ENCODE results near the gene LINS1.

Gene LINS1

DNA sequence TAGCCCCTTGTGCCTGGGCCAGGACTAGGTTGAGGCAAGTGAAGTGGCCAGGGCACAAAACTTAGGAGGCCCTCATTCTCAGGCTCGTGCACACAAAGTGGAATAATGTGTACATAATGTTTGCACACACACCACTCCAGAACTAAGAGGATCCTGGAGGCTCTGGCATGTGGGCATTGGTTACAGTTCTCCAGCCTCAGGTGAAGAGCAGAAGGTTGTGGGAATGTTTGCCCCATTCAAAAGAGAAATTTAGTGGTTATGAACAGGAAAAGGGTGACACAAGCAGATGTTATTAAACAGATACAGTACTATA is 31.7 kb upstream of the LINS1 start:
- Histone ChIP-seq H3K27ac (ENCODE audit: low read depth, low read length) (no peak overlapping the region), H3K9me3 (ENCODE audit: control insufficient read depth in 1 of 2, low read length in 2 of 2) (no peaks in the 10 kb centered on the region), H3K27me3 (ENCODE audit: control insufficient read depth in 1 of 2, insufficient read depth in 2 of 2, low read length in 2 of 2) (no peaks in the 10 kb centered on the region), H3K9ac (ENCODE audit: low read depth in 1 of 2, low read length in 2 of 2) (no peak overlapping the region), H3K4me3 (ENCODE audit: low read depth in 1 of 2, low read length in 2 of 2) (no peak overlapping the region), H3K4me1 (ENCODE audit: control insufficient read depth in 1 of 2, insufficient read depth in 2 of 2, low read length in 2 of 2) (peaks cover 9 to 25% of the 10 kb centered on the region in 2 donors), H3K36me3 (ENCODE audit: control insufficient read depth in 1 of 2, insufficient read depth in 2 of 2, low read length in 2 of 2) (peaks cover 9 to 33% of the 10 kb centered on the region in 2 donors)

DNA sequence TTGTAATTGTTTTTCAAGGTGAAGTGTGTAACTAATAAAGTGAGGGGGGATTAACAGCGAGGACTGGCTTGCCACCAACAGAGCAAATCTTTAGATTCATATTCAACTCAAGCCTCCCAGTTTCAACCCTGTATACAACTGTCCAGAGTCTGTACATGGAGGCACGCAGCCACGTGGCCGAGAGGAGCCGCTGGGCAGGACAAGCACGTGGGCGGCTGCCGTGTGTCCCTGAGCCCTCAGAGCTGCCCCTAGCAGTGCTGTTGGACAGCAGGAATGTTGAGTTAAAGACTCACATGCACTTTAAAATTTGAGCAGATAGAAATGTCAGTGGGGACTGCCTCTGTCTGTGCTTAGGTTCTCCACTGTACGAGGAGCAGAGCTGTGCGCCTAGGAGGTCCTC is 29.8 kb upstream of the LINS1 start:
- peaks cover 9 to 33% of the 10 kb centered on the region in 2 donors for H3K36me3 ChIP-seq (ENCODE audit: control insufficient read depth in 1 of 2, insufficient read depth in 2 of 2, low read length in 2 of 2)
- H3K4me1 ChIP-seq (ENCODE audit: control insufficient read depth in 1 of 2, insufficient read depth in 2 of 2, low read length in 2 of 2): peaks cover 9 to 25% of the 10 kb centered on the region in 2 donors

DNA sequence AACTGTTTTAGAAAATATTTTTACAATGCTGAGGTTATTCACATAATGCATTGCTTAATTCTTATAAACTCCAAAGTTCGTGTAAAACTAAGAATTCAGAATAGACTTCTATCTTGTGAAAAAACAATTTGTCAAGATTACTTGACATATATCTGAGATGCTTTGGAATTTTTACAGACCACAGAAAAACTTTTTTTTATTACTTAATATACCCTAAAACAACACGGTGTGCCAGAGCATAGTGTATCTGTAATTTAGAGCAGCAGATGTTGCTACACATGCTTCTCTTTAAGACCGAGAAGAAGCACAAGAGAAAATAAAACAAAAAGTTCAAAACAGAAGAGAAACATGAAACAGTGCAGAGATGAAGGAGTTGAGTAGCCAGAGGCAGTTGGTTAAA is 26.8 kb upstream of the LINS1 start:
- no peaks in the 10 kb centered on the region for H3K27me3 ChIP-seq (ENCODE audit: control insufficient read depth in 1 of 2, insufficient read depth in 2 of 2, low read length in 2 of 2)
- no peak overlapping the region for H3K27ac ChIP-seq (ENCODE audit: low read depth, low read length)
- peaks cover 9 to 33% of the 10 kb centered on the region in 2 donors for H3K36me3 ChIP-seq (ENCODE audit: control insufficient read depth in 1 of 2, insufficient read depth in 2 of 2, low read length in 2 of 2)
- no peaks in the 10 kb centered on the region for H3K9me3 ChIP-seq (ENCODE audit: control insufficient read depth in 1 of 2, low read length in 2 of 2)
- peaks cover 0 to 3% of the 10 kb centered on the region in 2 donors for H3K4me1 ChIP-seq (ENCODE audit: control insufficient read depth in 1 of 2, insufficient read depth in 2 of 2, low read length in 2 of 2)
- H3K4me3 ChIP-seq (ENCODE audit: low read depth in 1 of 2, low read length in 2 of 2): no peak overlapping the region
- H3K9ac ChIP-seq (ENCODE audit: low read depth in 1 of 2, low read length in 2 of 2): no peak overlapping the region

More for the DNA sequence above, 29.8 kb upstream of the LINS1 start:
- Histone ChIP-seq H3K27me3 (ENCODE audit: control insufficient read depth in 1 of 2, insufficient read depth in 2 of 2, low read length in 2 of 2) (no peaks in the 10 kb centered on the region), H3K9me3 (ENCODE audit: control insufficient read depth in 1 of 2, low read length in 2 of 2) (no peaks in the 10 kb centered on the region), H3K9ac (ENCODE audit: low read depth in 1 of 2, low read length in 2 of 2) (no peak overlapping the region), H3K27ac (ENCODE audit: low read depth, low read length) (no peak overlapping the region), H3K4me3 (ENCODE audit: low read depth in 1 of 2, low read length in 2 of 2) (no peak overlapping the region)

DNA sequence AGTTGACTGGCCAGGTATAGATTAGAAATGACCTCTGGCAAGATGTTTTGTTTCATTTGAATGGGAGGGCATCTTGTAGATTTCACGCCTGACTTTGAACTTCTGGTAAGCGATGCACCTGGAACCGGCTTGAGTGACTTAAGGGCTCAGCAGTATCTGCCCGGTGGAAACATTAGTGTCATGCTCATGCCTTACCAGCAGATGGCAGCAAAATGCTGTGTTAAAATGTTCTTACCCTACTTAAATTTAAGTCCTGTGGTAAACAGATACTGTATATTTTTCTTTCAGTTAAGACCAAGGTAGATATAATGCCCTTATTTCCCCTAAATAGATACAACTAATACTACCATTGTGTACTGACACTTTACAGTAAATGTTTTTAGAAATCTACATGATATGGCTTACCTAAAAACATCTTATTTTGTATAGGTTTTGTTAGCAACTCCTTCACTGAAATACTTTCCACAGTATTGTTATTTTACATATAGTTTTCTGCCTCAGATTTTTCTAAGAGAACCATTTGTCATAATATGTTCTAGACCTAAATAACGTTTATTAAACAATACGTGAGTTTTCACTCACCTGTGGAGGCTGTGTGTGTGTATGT is 25.9 kb upstream of the LINS1 start:
- no peaks in the 10 kb centered on the region for H3K9me3 ChIP-seq (ENCODE audit: control insufficient read depth in 1 of 2, low read length in 2 of 2)
- no peak overlapping the region for H3K27ac ChIP-seq (ENCODE audit: low read depth, low read length)
- no peaks in the 10 kb centered on the region for H3K27me3 ChIP-seq (ENCODE audit: control insufficient read depth in 1 of 2, insufficient read depth in 2 of 2, low read length in 2 of 2)
- no peak overlapping the region for H3K9ac ChIP-seq (ENCODE audit: low read depth in 1 of 2, low read length in 2 of 2)
- no peaks in the 10 kb centered on the region for H3K4me1 ChIP-seq (ENCODE audit: control insufficient read depth in 1 of 2, insufficient read depth in 2 of 2, low read length in 2 of 2)
- no peak overlapping the region for H3K4me3 ChIP-seq (ENCODE audit: low read depth in 1 of 2, low read length in 2 of 2)
- peaks cover 9 to 33% of the 10 kb centered on the region in 2 donors for H3K36me3 ChIP-seq (ENCODE audit: control insufficient read depth in 1 of 2, insufficient read depth in 2 of 2, low read length in 2 of 2)

DNA sequence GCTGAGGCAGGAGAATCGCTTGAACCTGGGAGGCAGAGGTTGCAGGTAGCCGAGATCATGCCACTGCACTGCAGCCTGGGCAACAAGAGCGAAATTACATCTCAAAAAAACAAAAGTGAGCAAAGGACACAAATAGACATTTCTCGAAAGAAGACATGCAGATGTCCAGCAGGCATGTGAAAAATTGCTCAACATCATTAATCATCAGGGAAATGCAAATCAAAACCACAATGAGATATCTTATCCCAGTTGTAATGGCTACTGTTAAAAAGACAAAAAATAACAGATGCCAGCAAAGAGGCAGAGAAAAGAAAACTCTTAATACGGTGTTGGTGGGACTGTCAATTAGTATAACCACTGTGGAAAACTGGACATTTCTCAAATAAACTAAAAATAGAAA is 21.3 kb upstream of the LINS1 start:
- Histone ChIP-seq H3K9ac (ENCODE audit: low read depth in 1 of 2, low read length in 2 of 2) (no peak overlapping the region), H3K27ac (ENCODE audit: low read depth, low read length) (no peak overlapping the region), H3K27me3 (ENCODE audit: control insufficient read depth in 1 of 2, insufficient read depth in 2 of 2, low read length in 2 of 2) (no peaks in the 10 kb centered on the region), H3K4me1 (ENCODE audit: control insufficient read depth in 1 of 2, insufficient read depth in 2 of 2, low read length in 2 of 2) (no peaks in the 10 kb centered on the region), H3K9me3 (ENCODE audit: control insufficient read depth in 1 of 2, low read length in 2 of 2) (no peaks in the 10 kb centered on the region), H3K4me3 (ENCODE audit: low read depth in 1 of 2, low read length in 2 of 2) (no peak overlapping the region), H3K36me3 (ENCODE audit: control insufficient read depth in 1 of 2, insufficient read depth in 2 of 2, low read length in 2 of 2) (peaks cover 0 to 20% of the 10 kb centered on the region in 2 donors)

DNA sequence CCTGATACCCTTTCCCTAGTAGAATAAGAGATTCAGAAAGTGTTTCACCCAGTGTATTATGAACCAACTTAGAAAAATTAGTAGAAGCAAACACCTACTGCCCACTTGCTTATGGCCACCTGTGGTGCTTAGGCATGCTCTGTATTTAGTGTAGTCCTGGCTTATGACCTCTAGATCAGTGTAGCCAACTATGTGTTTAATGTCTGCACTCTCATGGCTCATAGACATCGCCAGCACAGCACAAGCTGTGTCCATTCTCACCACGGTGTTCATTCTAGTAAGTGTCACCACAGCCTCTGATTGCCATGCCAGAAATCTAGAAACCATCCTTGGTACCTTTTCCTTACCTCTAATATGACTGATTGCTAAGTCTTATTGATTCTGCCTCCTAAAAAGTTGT is 14.7 kb upstream of the LINS1 start:
- H3K4me1 ChIP-seq (ENCODE audit: control insufficient read depth in 1 of 2, insufficient read depth in 2 of 2, low read length in 2 of 2): no peaks in the 10 kb centered on the region
- H3K27me3 ChIP-seq (ENCODE audit: control insufficient read depth in 1 of 2, insufficient read depth in 2 of 2, low read length in 2 of 2): no peaks in the 10 kb centered on the region
- H3K4me3 ChIP-seq (ENCODE audit: low read depth in 1 of 2, low read length in 2 of 2): no peak overlapping the region
- H3K27ac ChIP-seq (ENCODE audit: low read depth, low read length): no peak overlapping the region
- no peaks in the 10 kb centered on the region for H3K9me3 ChIP-seq (ENCODE audit: control insufficient read depth in 1 of 2, low read length in 2 of 2)
- no peak overlapping the region for H3K9ac ChIP-seq (ENCODE audit: low read depth in 1 of 2, low read length in 2 of 2)
- H3K36me3 ChIP-seq (ENCODE audit: control insufficient read depth in 1 of 2, insufficient read depth in 2 of 2, low read length in 2 of 2): peaks cover 17 to 56% of the 10 kb centered on the region in 2 donors

DNA sequence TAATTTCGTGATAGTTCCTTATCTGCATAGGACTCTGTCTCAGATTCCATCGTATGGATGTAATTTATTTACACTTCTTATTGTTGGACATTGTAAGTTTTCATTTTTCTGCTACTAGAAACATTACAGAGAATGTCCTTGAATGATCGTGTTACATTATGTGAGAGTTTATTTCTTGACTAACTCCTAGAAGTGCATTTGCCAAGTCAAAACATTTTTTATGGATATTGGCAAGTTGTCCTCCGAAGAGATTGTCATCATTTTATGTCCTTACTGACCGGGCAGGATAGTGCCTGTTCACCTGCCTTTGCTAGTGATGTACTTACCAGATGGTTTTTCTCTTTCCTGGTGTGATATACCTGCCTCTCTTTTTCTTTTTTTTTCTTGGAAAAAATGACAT is 13.8 kb upstream of the LINS1 start:
- no peaks in the 10 kb centered on the region for H3K9me3 ChIP-seq (ENCODE audit: control insufficient read depth in 1 of 2, low read length in 2 of 2)
- no peak overlapping the region for H3K27ac ChIP-seq (ENCODE audit: low read depth, low read length)
- no peaks in the 10 kb centered on the region for H3K27me3 ChIP-seq (ENCODE audit: control insufficient read depth in 1 of 2, insufficient read depth in 2 of 2, low read length in 2 of 2)
- H3K4me3 ChIP-seq (ENCODE audit: low read depth in 1 of 2, low read length in 2 of 2): no peak overlapping the region
- no peaks in the 10 kb centered on the region for H3K4me1 ChIP-seq (ENCODE audit: control insufficient read depth in 1 of 2, insufficient read depth in 2 of 2, low read length in 2 of 2)
- H3K9ac ChIP-seq (ENCODE audit: low read depth in 1 of 2, low read length in 2 of 2): no peak overlapping the region
- peaks cover 17 to 60% of the 10 kb centered on the region in 2 donors for H3K36me3 ChIP-seq (ENCODE audit: control insufficient read depth in 1 of 2, insufficient read depth in 2 of 2, low read length in 2 of 2)

DNA sequence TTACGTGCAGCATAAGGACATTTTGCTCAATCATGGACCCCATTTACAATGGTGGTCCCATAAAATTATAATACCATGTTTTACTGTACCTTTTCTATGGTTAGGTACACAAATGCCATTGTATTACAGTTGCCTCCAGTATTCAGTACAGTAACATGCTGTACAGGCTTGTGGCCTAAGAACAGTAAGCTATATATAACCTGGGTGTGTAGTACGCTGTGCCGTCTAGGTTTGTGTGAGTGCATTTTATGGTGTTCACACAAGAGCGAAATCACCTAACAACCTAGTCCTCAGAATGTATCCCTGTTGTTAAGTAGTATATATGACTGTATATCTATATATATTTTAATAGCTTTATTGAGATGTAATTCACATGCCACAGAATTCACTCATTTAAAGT is 12.9 kb upstream of the LINS1 start:
- peaks cover 17 to 60% of the 10 kb centered on the region in 2 donors for H3K36me3 ChIP-seq (ENCODE audit: control insufficient read depth in 1 of 2, insufficient read depth in 2 of 2, low read length in 2 of 2)
- H3K27ac ChIP-seq (ENCODE audit: low read depth, low read length): no peak overlapping the region
- no peak overlapping the region for H3K4me3 ChIP-seq (ENCODE audit: low read depth in 1 of 2, low read length in 2 of 2)
- no peaks in the 10 kb centered on the region for H3K27me3 ChIP-seq (ENCODE audit: control insufficient read depth in 1 of 2, insufficient read depth in 2 of 2, low read length in 2 of 2)
- no peaks in the 10 kb centered on the region for H3K4me1 ChIP-seq (ENCODE audit: control insufficient read depth in 1 of 2, insufficient read depth in 2 of 2, low read length in 2 of 2)
- no peak overlapping the region for H3K9ac ChIP-seq (ENCODE audit: low read depth in 1 of 2, low read length in 2 of 2)
- no peaks in the 10 kb centered on the region for H3K9me3 ChIP-seq (ENCODE audit: control insufficient read depth in 1 of 2, low read length in 2 of 2)

DNA sequence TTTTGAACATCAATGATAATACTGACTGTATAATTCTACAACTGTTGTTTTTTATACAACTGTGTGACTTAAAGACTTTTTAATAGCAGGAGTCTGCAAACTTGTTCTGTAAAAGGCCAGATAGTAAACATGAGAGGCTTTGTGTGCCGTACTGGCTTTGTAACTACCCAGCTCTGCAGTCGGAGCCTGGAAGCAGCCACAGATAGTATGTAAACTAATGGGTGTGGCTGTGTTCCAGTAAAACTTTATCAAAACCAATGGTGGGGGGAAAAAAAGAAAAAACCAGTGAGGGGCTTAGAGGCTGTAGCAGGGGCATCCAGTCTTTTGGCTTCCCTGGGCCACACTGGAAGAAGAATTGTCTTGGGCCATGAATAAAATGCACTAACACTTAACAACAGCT is 12.4 kb upstream of the LINS1 start:
- no peak overlapping the region for H3K27ac ChIP-seq (ENCODE audit: low read depth, low read length)
- H3K27me3 ChIP-seq (ENCODE audit: control insufficient read depth in 1 of 2, insufficient read depth in 2 of 2, low read length in 2 of 2): no peaks in the 10 kb centered on the region
- H3K4me3 ChIP-seq (ENCODE audit: low read depth in 1 of 2, low read length in 2 of 2): no peak overlapping the region
- no peaks in the 10 kb centered on the region for H3K4me1 ChIP-seq (ENCODE audit: control insufficient read depth in 1 of 2, insufficient read depth in 2 of 2, low read length in 2 of 2)
- H3K9ac ChIP-seq (ENCODE audit: low read depth in 1 of 2, low read length in 2 of 2): no peak overlapping the region
- H3K36me3 ChIP-seq (ENCODE audit: control insufficient read depth in 1 of 2, insufficient read depth in 2 of 2, low read length in 2 of 2): peaks cover 22 to 60% of the 10 kb centered on the region in 2 donors
- no peaks in the 10 kb centered on the region for H3K9me3 ChIP-seq (ENCODE audit: control insufficient read depth in 1 of 2, low read length in 2 of 2)

DNA sequence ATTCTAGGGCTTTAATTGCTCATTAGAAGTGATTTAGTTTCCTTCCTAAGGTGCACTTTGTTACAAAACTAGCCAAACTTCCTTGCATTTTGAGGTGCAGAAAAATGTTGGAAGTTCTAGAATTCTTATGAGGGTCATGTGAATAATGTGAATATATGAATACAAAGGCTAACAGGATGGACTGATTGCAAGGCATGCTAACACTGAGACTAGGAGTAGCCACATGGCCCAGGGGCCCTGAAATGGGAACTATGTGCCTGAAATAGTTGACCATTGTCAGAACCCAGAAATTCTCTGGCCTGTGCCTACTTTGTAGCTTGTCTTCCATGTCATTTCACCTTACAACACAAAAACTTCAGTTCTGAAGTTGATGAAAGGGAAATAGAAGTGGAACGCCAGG is 11.2 kb upstream of the LINS1 start:
- Histone ChIP-seq H3K27ac (ENCODE audit: low read depth, low read length) (no peak overlapping the region), H3K9me3 (ENCODE audit: control insufficient read depth in 1 of 2, low read length in 2 of 2) (no peaks in the 10 kb centered on the region), H3K27me3 (ENCODE audit: control insufficient read depth in 1 of 2, insufficient read depth in 2 of 2, low read length in 2 of 2) (no peaks in the 10 kb centered on the region), H3K4me3 (ENCODE audit: low read depth in 1 of 2, low read length in 2 of 2) (no peak overlapping the region), H3K9ac (ENCODE audit: low read depth in 1 of 2, low read length in 2 of 2) (no peak overlapping the region), H3K4me1 (ENCODE audit: control insufficient read depth in 1 of 2, insufficient read depth in 2 of 2, low read length in 2 of 2) (no peaks in the 10 kb centered on the region), H3K36me3 (ENCODE audit: control insufficient read depth in 1 of 2, insufficient read depth in 2 of 2, low read length in 2 of 2) (peaks cover 22 to 62% of the 10 kb centered on the region in 2 donors)

DNA sequence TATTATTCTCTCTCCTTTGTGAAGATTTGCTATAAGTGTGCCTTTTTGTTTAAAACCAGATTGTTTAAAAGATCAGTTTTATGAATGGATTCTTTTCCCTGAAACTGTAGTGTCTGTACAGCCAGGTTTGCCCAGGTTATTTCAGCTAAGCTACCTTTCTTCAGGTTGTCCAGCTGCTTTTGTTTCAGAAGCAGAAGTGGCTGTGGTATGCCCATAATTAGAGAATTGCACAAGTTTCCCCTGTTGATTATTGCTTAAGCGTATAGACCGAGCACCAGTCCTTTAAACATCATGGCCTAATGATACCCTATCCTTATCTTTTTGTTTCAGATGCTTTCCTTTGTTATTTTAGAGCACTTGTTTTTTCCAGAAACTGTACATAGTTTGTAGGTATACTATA is 10.6 kb upstream of the LINS1 start:
- H3K36me3 ChIP-seq (ENCODE audit: control insufficient read depth in 1 of 2, insufficient read depth in 2 of 2, low read length in 2 of 2): peaks cover 22 to 65% of the 10 kb centered on the region in 2 donors
- no peaks in the 10 kb centered on the region for H3K9me3 ChIP-seq (ENCODE audit: control insufficient read depth in 1 of 2, low read length in 2 of 2)
- no peak overlapping the region for H3K4me3 ChIP-seq (ENCODE audit: low read depth in 1 of 2, low read length in 2 of 2)
- H3K27ac ChIP-seq (ENCODE audit: low read depth, low read length): no peak overlapping the region
- H3K4me1 ChIP-seq (ENCODE audit: control insufficient read depth in 1 of 2, insufficient read depth in 2 of 2, low read length in 2 of 2): no peaks in the 10 kb centered on the region
- no peak overlapping the region for H3K9ac ChIP-seq (ENCODE audit: low read depth in 1 of 2, low read length in 2 of 2)
- no peaks in the 10 kb centered on the region for H3K27me3 ChIP-seq (ENCODE audit: control insufficient read depth in 1 of 2, insufficient read depth in 2 of 2, low read length in 2 of 2)

Measured in duodenal mucosa (tissue), 2 donors.